Mesenteric fat pad (tissue), 1 donor: ENCODE data around the gene SRPK1. TPM values are rescaled to one million over a fixed set of nuclear protein-coding genes. Genes with fewer than 3 reads are reported as not detected.

Experiments
- DNase-seq: peaks from one replicate; pipeline ENCODE4 v3.0.0-alpha.2; 2020; ENCODE audit warnings: low spot score
- total RNA-seq: library from RNA; stranded (reverse); fragmentation: NEBNext Ultra II Directional; extraction: Animal tissue kit (Norgen Biotek cat#: 25700); gene quantifications from one replicate; pipeline ENCODE4 v1.2.1, GENCODE V29; 2021
- donor health status: DM: yes; HTN: yes; CAD: no.

Gene SRPK1
- total RNA-seq, 1 donor from 2014 or later, result 32.9 TPM

DNA sequence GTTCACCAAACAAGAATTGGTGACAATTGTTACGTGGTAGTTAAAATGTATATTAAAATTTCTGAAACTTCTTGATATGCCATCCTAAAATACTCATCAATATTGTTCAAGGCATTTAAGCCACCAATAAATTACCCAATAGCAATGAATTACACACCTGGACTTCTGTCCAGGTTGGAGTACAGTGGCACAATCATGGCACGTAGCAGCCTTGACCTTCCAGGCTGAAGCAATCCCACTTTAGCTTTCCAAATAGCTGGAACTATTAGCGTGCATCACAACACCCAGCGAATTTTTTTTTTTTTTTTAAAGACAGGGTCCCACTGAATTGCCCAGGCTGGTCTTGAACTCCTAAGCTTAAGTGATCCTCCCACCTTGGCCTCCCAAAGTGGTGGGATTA, 17.2 kb downstream of the SRPK1 start:
- no peak for DNase-seq

DNA sequence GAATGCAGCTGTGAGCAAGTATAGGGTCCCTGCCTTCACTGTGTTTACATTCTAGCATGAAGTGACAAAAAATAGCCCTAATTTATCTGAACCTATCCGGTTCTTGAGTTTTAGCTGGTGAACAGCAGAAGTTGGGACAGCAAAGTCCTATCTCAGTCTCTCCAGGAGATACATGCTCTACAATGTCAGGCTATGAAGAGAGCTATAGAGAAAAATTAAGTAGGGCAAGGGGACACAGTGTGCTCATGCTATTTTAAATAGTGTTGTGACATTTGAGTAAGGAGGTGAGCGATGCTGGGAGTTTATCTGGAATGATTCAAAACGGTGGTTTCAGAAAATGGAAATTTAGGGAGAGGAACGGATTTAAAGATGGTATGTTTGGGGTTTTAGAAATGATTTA, 20.4 kb downstream of the SRPK1 start:
- DNase-seq, result no peak

- no peak for DNase-seq
Measured at GRCh38 chr6:35898003-35898402, 22.9 kb downstream of the SRPK1 start.

GRCh38 chr6:35897486-35897885, 23.4 kb downstream of the SRPK1 start:
- no peak for DNase-seq

DNA sequence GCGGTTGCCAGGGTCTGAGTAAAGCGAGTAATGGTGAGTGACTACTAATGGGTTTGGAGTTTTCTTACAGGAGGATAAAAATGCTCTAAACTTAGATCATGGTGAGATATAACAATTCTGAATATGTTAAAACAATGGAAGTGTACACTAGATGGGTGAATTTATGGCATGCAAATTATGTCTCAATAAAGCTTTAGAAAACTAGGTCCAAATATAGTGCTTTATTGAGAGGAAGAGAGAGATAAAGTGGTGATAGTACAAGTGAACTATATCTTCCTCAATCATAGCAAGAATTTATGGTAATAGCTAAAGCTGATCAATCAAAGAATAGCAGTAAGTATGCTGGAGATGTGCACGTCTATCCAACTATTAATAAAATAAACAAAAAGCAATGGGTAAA, 23.9 kb downstream of the SRPK1 start:
- DNase-seq, result no peak

GRCh38 chr6:35896228-35896627, 24.7 kb downstream of the SRPK1 start:
- no peak for DNase-seq

DNA sequence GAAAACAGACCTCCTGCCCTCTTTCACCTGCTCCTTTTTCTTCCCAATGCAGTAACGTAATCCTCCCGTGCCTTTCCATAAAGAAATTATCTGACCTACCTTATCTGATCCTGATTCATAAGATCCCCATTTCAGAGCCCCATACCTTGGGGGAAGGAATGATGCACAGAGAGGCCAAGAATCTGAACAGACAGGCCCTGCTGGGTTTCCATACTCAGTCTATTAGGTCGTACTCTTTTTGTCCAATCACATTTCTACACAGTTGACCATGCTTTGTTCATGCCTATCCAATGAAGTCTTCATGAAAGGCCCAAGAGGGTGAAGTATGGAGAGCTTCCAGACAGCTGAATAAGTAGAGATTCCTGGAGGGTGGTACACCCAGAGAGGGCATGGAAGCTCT, 25.3 kb downstream of the SRPK1 start:
- no peak for DNase-seq

- no peak for DNase-seq
Measured at GRCh38 chr6:35894776-35895175, 26.1 kb downstream of the SRPK1 start.

DNA sequence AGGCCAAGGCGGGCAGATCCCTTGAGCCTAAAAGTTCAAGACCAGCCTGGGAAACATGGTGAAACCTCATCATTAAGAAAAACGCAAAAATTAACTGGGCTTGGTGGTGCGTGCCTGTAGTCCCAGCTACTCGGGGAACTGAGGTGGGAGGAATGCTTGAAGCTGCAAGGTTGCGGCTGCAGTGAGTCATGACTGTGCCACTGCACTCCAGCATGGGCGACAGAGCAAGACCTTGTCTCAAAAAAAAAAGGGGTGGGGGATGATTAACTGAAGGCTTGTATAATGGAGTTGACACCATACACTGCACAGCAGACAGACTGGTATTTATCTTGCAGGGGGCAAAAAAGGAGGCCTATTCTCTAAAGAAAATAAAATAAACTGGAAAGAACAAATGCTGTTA, 27.7 kb downstream of the SRPK1 start:
- DNase-seq, result no peak

GRCh38 chr6:35892482-35892881, 28.4 kb downstream of the SRPK1 start:
- DNase-seq, result no peak

GRCh38 chr6:35879151-35879550, 41.7 kb downstream of the SRPK1 start:
- DNase-seq, result no peak

DNA sequence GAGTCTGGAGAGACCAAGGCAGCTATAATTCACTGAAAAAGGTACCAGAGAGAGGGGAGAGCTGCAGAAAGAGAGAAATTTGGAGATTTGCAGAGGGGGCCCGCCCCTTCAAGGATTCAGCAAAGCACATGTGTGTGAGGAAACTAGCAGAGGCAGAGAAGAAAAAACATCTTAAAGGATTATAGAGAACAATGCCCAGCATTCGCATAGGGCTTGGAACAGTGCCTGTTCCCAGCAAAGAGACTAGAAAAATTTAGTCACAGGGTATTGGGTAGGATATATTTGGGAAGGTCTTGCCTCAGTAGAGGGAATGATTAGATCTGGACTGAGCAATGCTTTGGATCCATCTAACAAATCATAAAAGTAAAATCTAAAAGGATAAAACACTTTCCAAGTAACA, 44.0 kb downstream of the SRPK1 start:
- DNase-seq, result no peak

- DNase-seq, result no peak
Measured at GRCh38 chr6:35874730-35875129, 46.2 kb downstream of the SRPK1 start.

- DNase-seq, result no peak
Measured at GRCh38 chr6:35859367-35859766, 61.5 kb downstream of the SRPK1 start.

- no peak for DNase-seq
Measured at GRCh38 chr6:35857853-35858252, 63.0 kb downstream of the SRPK1 start.

GRCh38 chr6:35856250-35856649, 64.6 kb downstream of the SRPK1 start:
- no peak for DNase-seq

DNA sequence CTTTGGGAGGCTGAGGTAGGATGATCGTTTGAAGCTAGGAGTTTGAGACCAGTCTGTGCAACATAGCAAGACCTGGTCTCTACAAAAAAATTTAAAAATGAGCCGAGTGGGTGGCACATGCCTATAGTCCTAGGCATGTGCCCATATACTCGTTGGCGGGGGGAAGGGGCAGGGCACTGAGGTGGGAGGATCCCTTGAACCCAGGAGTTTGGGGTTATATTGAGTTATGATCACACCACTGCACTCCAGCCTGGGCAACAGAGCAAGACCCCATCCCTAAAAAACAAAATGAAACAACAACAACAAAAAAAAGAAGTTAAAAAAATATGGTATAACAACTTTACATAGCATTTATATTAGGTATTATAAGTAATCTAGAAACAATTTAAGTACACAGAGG, 67.9 kb downstream of the SRPK1 start:
- no peak for DNase-seq

- no peak for DNase-seq
Measured at GRCh38 chr6:35850208-35850607, 70.7 kb downstream of the SRPK1 start.

DNA sequence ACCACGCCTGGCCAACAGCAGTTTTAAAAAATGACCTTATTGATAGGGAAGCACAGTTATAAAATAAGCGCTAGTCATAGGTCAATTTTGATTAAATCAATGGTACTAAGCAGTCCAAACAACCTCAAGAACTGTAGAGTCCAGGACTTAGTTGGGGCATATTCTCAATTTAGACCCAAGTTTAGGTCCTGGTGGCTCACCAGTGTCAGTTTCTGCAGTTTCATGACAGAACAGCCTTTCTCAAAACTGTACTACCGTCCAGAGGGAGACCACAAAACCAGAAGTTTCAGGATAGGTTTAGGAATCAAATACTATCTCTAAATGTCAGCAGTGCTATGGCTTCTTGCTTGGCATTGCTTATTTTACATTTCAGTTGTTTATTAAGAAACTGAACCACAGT, 76.6 kb downstream of the SRPK1 start:
- no peak for DNase-seq

GRCh38 chr6:35842381-35842780, 78.5 kb downstream of the SRPK1 start:
- no peak for DNase-seq

GRCh38 chr6:35839019-35839418, 81.9 kb downstream of the SRPK1 start:
- DNase-seq, result no peak

GRCh38 chr6:35833536-35833935, 87.4 kb downstream of the SRPK1 start:
- DNase-seq, result no peak

GRCh38 chr6:35831257-35832007, 89.5 kb downstream of the SRPK1 start:
- no peak for DNase-seq

GRCh38 chr6:35829306-35829705, 91.6 kb downstream of the SRPK1 start:
- DNase-seq, result no peak
